ENCODE results near the gene RFTN2.

GRCh38 chr2:197672371-197672893 is 3.0 kb downstream of the RFTN2 start:
- TF ChIP-seq, protein P1, sequence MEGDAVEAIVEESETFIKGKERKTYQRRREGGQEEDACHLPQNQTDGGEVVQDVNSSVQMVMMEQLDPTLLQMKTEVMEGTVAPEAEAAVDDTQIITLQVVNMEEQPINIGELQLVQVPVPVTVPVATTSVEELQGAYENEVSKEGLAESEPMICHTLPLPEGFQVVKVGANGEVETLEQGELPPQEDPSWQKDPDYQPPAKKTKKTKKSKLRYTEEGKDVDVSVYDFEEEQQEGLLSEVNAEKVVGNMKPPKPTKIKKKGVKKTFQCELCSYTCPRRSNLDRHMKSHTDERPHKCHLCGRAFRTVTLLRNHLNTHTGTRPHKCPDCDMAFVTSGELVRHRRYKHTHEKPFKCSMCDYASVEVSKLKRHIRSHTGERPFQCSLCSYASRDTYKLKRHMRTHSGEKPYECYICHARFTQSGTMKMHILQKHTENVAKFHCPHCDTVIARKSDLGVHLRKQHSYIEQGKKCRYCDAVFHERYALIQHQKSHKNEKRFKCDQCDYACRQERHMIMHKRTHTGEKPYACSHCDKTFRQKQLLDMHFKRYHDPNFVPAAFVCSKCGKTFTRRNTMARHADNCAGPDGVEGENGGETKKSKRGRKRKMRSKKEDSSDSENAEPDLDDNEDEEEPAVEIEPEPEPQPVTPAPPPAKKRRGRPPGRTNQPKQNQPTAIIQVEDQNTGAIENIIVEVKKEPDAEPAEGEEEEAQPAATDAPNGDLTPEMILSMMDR (IDR thresholded peaks at IDR 0.05 in 4 of 5, conservative IDR thresholded peaks at IDR 0.05 in 1 of 5): no peak
- no peak for TF ChIP-seq POLR2A (IDR thresholded peaks at IDR 0.05)
